Kidney (tissue), 14 donors: ENCODE results near the gene CDK12. TPM values are rescaled to one million over a fixed set of nuclear protein-coding genes. Genes with fewer than 3 reads are reported as not detected.
A peak's percentile ranks its signal among the peaks of the same experiment; 100 is the strongest.

Source experiments
- DNase-seq, 5 donors: peaks; one replicate each; pipeline ENCODE4 v3.0.0-alpha.2; 2013 to 2020
- FAIRE-seq: peaks from 2 replicates; lab custom pipeline; 2012; peaks lifted over from hg19 to GRCh38; lab: Jason Lieb, UNC
- H3K27ac ChIP-seq, 2 donors: one replicate each; pipeline ENCODE4 v1.7.0; 2013; ENCODE audit warnings: low read depth in 2 of 2, low read length in 2 of 2, inconsistent platforms in 1 of 2
- H3K27me3 ChIP-seq: one replicate; pipeline ENCODE4 v1.7.1; 2013; ENCODE audit warnings: low read length, inconsistent platforms; ENCODE audit not compliant: control insufficient read depth, insufficient read depth
- H3K36me3 ChIP-seq, 3 donors: one replicate each; pipeline versions ENCODE4 v1.7.0 to v1.7.1; 2013; ENCODE audit warnings: low read length in 3 of 3, control low read depth in 1 of 3, inconsistent platforms in 1 of 3; ENCODE audit not compliant: insufficient read depth in 3 of 3, control insufficient read depth in 2 of 3
- H3K4me1 ChIP-seq, 3 donors: one replicate each; pipeline versions ENCODE4 v1.7.0 to v1.7.1; 2013; ENCODE audit warnings: low read length in 3 of 3, inconsistent platforms in 1 of 3, low read depth in 1 of 3; ENCODE audit not compliant: control insufficient read depth in 2 of 3, insufficient read depth in 2 of 3
- H3K4me3 ChIP-seq, 3 donors: one replicate each; pipeline versions ENCODE4 v1.7.0 to v1.8.1; 2013; ENCODE audit warnings: low read length in 3 of 3, control low read depth in 1 of 3, inconsistent platforms in 1 of 3
- H3K9ac ChIP-seq, 3 donors: one replicate each; pipeline versions ENCODE4 v1.7.0 to v1.7.1; 2013; ENCODE audit warnings: low read length in 3 of 3, control low read depth in 1 of 3, inconsistent platforms in 1 of 3
- H3K9me3 ChIP-seq, 3 donors: one replicate each; pipeline versions ENCODE4 v1.7.0 to v1.7.1; 2013; ENCODE audit warnings: low read length in 3 of 3, control low read depth in 1 of 3, inconsistent platforms in 1 of 3; ENCODE audit not compliant: control insufficient read depth in 2 of 3, insufficient read depth in 1 of 3
- CTCF ChIP-seq: IDR thresholded peaks from 3 replicates; pipeline ENCODE4 v1.5.1; 2012; ENCODE audit warnings: mild to moderate bottlenecking, moderate library complexity, borderline replicate concordance; ENCODE audit not compliant: insufficient read depth; ENCODE audit errors: extremely low read depth
- intact Hi-C: fragments of 100-400 bp; cut with DNase I; formaldehyde crosslinking; loops from one replicate; pipeline ENCODE4 v1.11.1; 2022
- polyA plus RNA-seq: library from polyadenylated mRNA; stranded (reverse); fragments of 350-450 nt; fragmentation: Illumina TruSeq; extraction: RNeasy Lipid Tissue Mini Kit (QIAGEN cat#74804); gene quantifications from one replicate; pipeline ENCODE4 v1.2.3, GENCODE V29; 2014; ENCODE audit warnings: low read depth, low replicate concordance; ENCODE audit not compliant: insufficient read depth
- total RNA-seq: library from RNA; stranded (reverse); fragmentation: NEBNext Ultra II Directional; extraction: Animal tissue kit (Norgen Biotek cat#: 25700); gene quantifications from one replicate; pipeline ENCODE4 v1.2.1, GENCODE V29; 2021
- donor health status: control.
- donor health status: control.
- donor health status: control.
- donor health status: control.
- donor health status: control.
- donor health status: DM: yes; HTN: yes; CAD: no.
- donor health status: Normal renal cell carcinoma (clear cell type).

The CDK12 gene
- total and polyA plus RNA-seq, 2 donors from 2014 or later = 5.6 to 55.3 TPM

- no peak for TF ChIP-seq CTCF
- Histone ChIP-seq H3K36me3 (peaks cover 2 to 13% (median 10%) of the 10 kb centered on the region in 3 donors), H3K9me3 (no peaks in the 10 kb centered on the region), H3K4me1 (peaks cover 0 to 3% (median 0%) of the 10 kb centered on the region in 3 donors), H3K27ac (no peak overlapping the region), H3K4me3 (no peak overlapping the region), H3K9ac (no peak overlapping the region), H3K27me3 (no peaks in the 10 kb centered on the region)
- DNase-seq = peak in 3 of 5 donors; percentile 62 to 68 (median 64)
- no peak for FAIRE-seq
- intact Hi-C loops = no loop called here
Measured at GRCh38 chr17:39564211-39564848, 103.0 kb downstream of the CDK12 start.

GRCh38 chr17:39566094-39566850 lies 105.0 kb downstream of the CDK12 start:
- no peak overlapping the region for H3K9ac ChIP-seq
- H3K27ac ChIP-seq = no peak overlapping the region
- peaks cover 0 to 4% (median 0%) of the 10 kb centered on the region in 3 donors for H3K9me3 ChIP-seq
- TF ChIP-seq CTCF = no peak
- peaks cover 0 to 3% (median 0%) of the 10 kb centered on the region in 3 donors for H3K4me1 ChIP-seq
- no peaks in the 10 kb centered on the region for H3K27me3 ChIP-seq
- FAIRE-seq = no peak
- peaks cover 3 to 14% (median 9%) of the 10 kb centered on the region in 3 donors for H3K36me3 ChIP-seq
- no peak overlapping the region for H3K4me3 ChIP-seq
- DNase-seq = no peak
- intact Hi-C loops = no loop called here

GRCh38 chr17:39568702-39569101 lies 107.4 kb downstream of the CDK12 start:
- peaks cover 3 to 14% (median 9%) of the 10 kb centered on the region in 3 donors for H3K36me3 ChIP-seq
- FAIRE-seq (no peak), DNase-seq (no peak)

More at GRCh38 chr17:39568702-39569101, 107.4 kb downstream of the CDK12 start:
- H3K27ac ChIP-seq = no peak overlapping the region
- intact Hi-C loops = no loop called here
- no peak overlapping the region for H3K9ac ChIP-seq
- H3K27me3 ChIP-seq = no peaks in the 10 kb centered on the region
- no peak for TF ChIP-seq CTCF
- H3K4me1 ChIP-seq = peaks cover 0 to 2% (median 0%) of the 10 kb centered on the region in 3 donors
- H3K9me3 ChIP-seq = peaks cover 0 to 5% (median 0%) of the 10 kb centered on the region in 3 donors
- no peak overlapping the region for H3K4me3 ChIP-seq
